H1 (cell line): Measurements from ENCODE around the gene ASTN1. TPM values are rescaled to one million over a fixed set of nuclear protein-coding genes. Genes with fewer than 3 reads are reported as not detected.

ENCODE experiments used
- CTCF ChIA-PET: fragments of 300-600 bp; sonication (Branson Sonifier 250); formaldehyde crosslinking; loops from one replicate; lab custom pipeline; 2021; ENCODE audit not compliant: partially characterized antibody; lab: Charles Lee
- POLR2A ChIA-PET: fragments of 300-600 bp; sonication (Branson Sonifier 250); formaldehyde crosslinking; loops from one replicate; lab custom pipeline; 2021; ENCODE audit warnings: inconsistent platforms; ENCODE audit not compliant: partially characterized antibody; lab: Charles Lee
- DNase-seq, 2 experiments: peaks; one replicate each; pipeline versions ENCODE4 v3.0.0 to v3.0.0-alpha.2; 2010 to 2022; ENCODE audit warnings: low spot score in 2 of 2, low read depth in 1 of 2, mixed read lengths in 1 of 2
- FAIRE-seq: peaks from 2 replicates; lab custom pipeline; 2011; peaks lifted over from hg19 to GRCh38; lab: Jason Lieb, UNC
- H2AFZ ChIP-seq: 2 replicates; pipeline ENCODE4 v1.8.1; 2012; ENCODE audit warnings: low read length, inconsistent platforms
- H2AK5ac ChIP-seq: 2 replicates; pipeline ENCODE4 v1.6.1; 2013; ENCODE audit warnings: low read depth, low read length
- H2BK120ac ChIP-seq: replicated peaks from 2 replicates; pipeline ENCODE3; 2013; ENCODE audit warnings: low read depth, low read length, inconsistent platforms
- H2BK12ac ChIP-seq: 2 replicates; pipeline ENCODE4 v1.6.1; 2013; ENCODE audit warnings: low read depth, low read length
- H2BK15ac ChIP-seq: 2 replicates; pipeline ENCODE4 v1.6.1; 2013; ENCODE audit warnings: low read length
- H2BK20ac ChIP-seq: 2 replicates; pipeline ENCODE4 v1.6.1; 2013; ENCODE audit warnings: low read length
- H2BK5ac ChIP-seq: 2 replicates; pipeline ENCODE4 v1.6.1; 2013; ENCODE audit warnings: low read depth, low read length
- H3K14ac ChIP-seq: 2 replicates; pipeline ENCODE4 v1.6.1; 2013; ENCODE audit warnings: inconsistent platforms; ENCODE audit not compliant: insufficient read length
- H3K18ac ChIP-seq: 2 replicates; pipeline ENCODE4 v1.6.1; 2013; ENCODE audit warnings: low read length; ENCODE audit errors: extremely low read depth
- H3K23ac ChIP-seq: 2 replicates; pipeline ENCODE4 v1.6.1; 2013; ENCODE audit warnings: inconsistent platforms; ENCODE audit not compliant: insufficient read length
- H3K23me2 ChIP-seq: 2 replicates; pipeline ENCODE4 v1.6.1; 2013; ENCODE audit warnings: low read depth, low read length
- H3K27ac ChIP-seq: 2 replicates; pipeline ENCODE4 v1.6.1; 2011; ENCODE audit warnings: low read depth, low read length, inconsistent platforms
- H3K27me3 ChIP-seq, 4 experiments: replicated peaks in 1 of 4; 1 replicate in 1 of 4; 2 replicates in 3 of 4; pipeline versions ENCODE4 v1.6.1 to v1.8.1; 2011 to 2013; ENCODE audit warnings: low read length in 3 of 4, mild to moderate bottlenecking in 3 of 4, inconsistent platforms in 2 of 4, mixed read lengths in 2 of 4, moderate library complexity in 1 of 4; ENCODE audit not compliant: control insufficient read depth in 3 of 4, insufficient read depth in 3 of 4; ENCODE audit errors: extremely low read depth in 1 of 4
- H3K36me3 ChIP-seq, 4 experiments: 2 replicates each; pipeline versions ENCODE4 v1.6.1 to v1.8.1; 2011 to 2013; ENCODE audit warnings: mild to moderate bottlenecking in 4 of 4, low read length in 3 of 4, moderate library complexity in 2 of 4, control low read depth in 1 of 4, inconsistent platforms in 1 of 4; ENCODE audit not compliant: insufficient read depth in 4 of 4, control insufficient read depth in 2 of 4
- H3K4ac ChIP-seq: replicated peaks from 2 replicates; pipeline ENCODE3; 2013; ENCODE audit warnings: low read length, low read depth, mixed read lengths, inconsistent platforms; ENCODE audit not compliant: insufficient read length
- H3K4me1 ChIP-seq, 4 experiments: replicated peaks in 1 of 4; 1 replicate in 1 of 4; 2 replicates in 3 of 4; pipeline versions ENCODE4 v1.6.1 to v1.8.1; 2011 to 2013; ENCODE audit warnings: low read length in 3 of 4, inconsistent platforms in 2 of 4, mixed read lengths in 1 of 4; ENCODE audit not compliant: insufficient read depth in 4 of 4, control insufficient read depth in 3 of 4
- H3K4me2 ChIP-seq, 2 experiments: 2 replicates each; pipeline versions ENCODE4 v1.6.1 to v1.8.1; 2011 to 2013; ENCODE audit warnings: low read depth in 2 of 2, low read length in 2 of 2, control low read depth in 1 of 2, inconsistent platforms in 1 of 2, mild to moderate bottlenecking in 1 of 2; ENCODE audit not compliant: insufficient read depth in 1 of 2
- H3K4me3 ChIP-seq, 4 experiments: fragments of 200-600, 300-600 bp in 1 of 4; sonication (generic), shearing (Covaris generic), sonication (Bioruptor Twin) in 1 of 4; 2 replicates each; pipeline versions ENCODE4 v1.5.1 to v1.8.1; 2011 to 2016; ENCODE audit warnings: low read length in 4 of 4, low read depth in 3 of 4, control low read depth in 2 of 4, inconsistent platforms in 2 of 4, mild to moderate bottlenecking in 2 of 4, mixed read lengths in 1 of 4, moderate library complexity in 1 of 4; ENCODE audit not compliant: insufficient read depth in 2 of 4; ENCODE audit errors: extremely low read depth in 1 of 4
- H3K56ac ChIP-seq: replicated peaks from 2 replicates; pipeline ENCODE3; 2013; ENCODE audit warnings: low read depth, mild to moderate bottlenecking, mixed read lengths, low read length, inconsistent platforms; ENCODE audit not compliant: insufficient read length
- H3K79me1 ChIP-seq: 2 replicates; pipeline ENCODE4 v1.6.1; 2013; ENCODE audit warnings: low read depth, low read length, control low read depth
- H3K79me2 ChIP-seq, 2 experiments: 2 replicates each; pipeline versions ENCODE4 v1.6.1 to v1.8.1; 2012 to 2013; ENCODE audit warnings: low read length in 2 of 2, mild to moderate bottlenecking in 2 of 2, inconsistent platforms in 1 of 2; ENCODE audit not compliant: insufficient read depth in 2 of 2, control insufficient read depth in 1 of 2
- H3K9ac ChIP-seq, 4 experiments: replicated peaks in 1 of 4; 1 replicate in 1 of 4; 2 replicates in 3 of 4; pipeline versions ENCODE4 v1.6.1 to v1.8.1; 2011 to 2013; ENCODE audit warnings: low read depth in 3 of 4, low read length in 3 of 4, control low read depth in 2 of 4, mild to moderate bottlenecking in 2 of 4, moderate library complexity in 2 of 4, inconsistent platforms in 1 of 4; ENCODE audit errors: extremely low read depth in 1 of 4
- H3K9me3 ChIP-seq, 2 experiments: 2 replicates each; pipeline versions ENCODE4 v1.6.1 to v1.8.1; 2012 to 2013; ENCODE audit warnings: mild to moderate bottlenecking in 2 of 2, moderate library complexity in 2 of 2, control low read depth in 1 of 2, inconsistent platforms in 1 of 2, low read depth in 1 of 2, low read length in 1 of 2, mixed read lengths in 1 of 2; ENCODE audit not compliant: insufficient read depth in 2 of 2
- H4K20me1 ChIP-seq, 2 experiments: replicated peaks in 1 of 2; 2 replicates each; pipeline versions ENCODE3 to v1.8.1; 2011 to 2013; ENCODE audit warnings: inconsistent platforms in 2 of 2, low read length in 2 of 2, mild to moderate bottlenecking in 1 of 2; ENCODE audit not compliant: insufficient read depth in 2 of 2, control insufficient read depth in 1 of 2
- H4K5ac ChIP-seq: 2 replicates; pipeline ENCODE4 v1.6.1; 2013; ENCODE audit warnings: low read length, low read depth, mixed read lengths, inconsistent platforms; ENCODE audit not compliant: insufficient read length
- H4K8ac ChIP-seq: 2 replicates; pipeline ENCODE4 v1.8.0; 2013; ENCODE audit warnings: mild to moderate bottlenecking, moderate library complexity, low read length, inconsistent platforms; ENCODE audit not compliant: insufficient read depth; ENCODE audit errors: extremely low read depth
- H4K91ac ChIP-seq: replicated peaks from 2 replicates; pipeline ENCODE3; 2013; ENCODE audit warnings: low read length, mixed read lengths, inconsistent platforms; ENCODE audit not compliant: insufficient read length
- ASH2L ChIP-seq: fragments of 200-600, 300-600 bp; sonication (generic); IDR thresholded peaks from one replicate; pipeline ENCODE4 v1.7.1; 2017; ENCODE audit warnings: low read length
- CEBPB ChIP-seq: IDR thresholded peaks from 2 replicates; pipeline ENCODE4 v1.6.1; 2012; ENCODE audit warnings: low read depth, low read length
- CTBP2 ChIP-seq: IDR thresholded peaks from 2 replicates; pipeline ENCODE4 v1.7.0; 2011; ENCODE audit warnings: borderline replicate concordance, mild to moderate bottlenecking, moderate library complexity, mixed read lengths, low read length; ENCODE audit not compliant: insufficient read depth, insufficient read length
- HDAC2 ChIP-seq, 2 experiments: fragments of 300-600 bp in 1 of 2; sonication (generic) in 1 of 2; IDR thresholded peaks; 2 replicates each; pipeline ENCODE4 v1.6.1; 2011 to 2012; ENCODE audit warnings: low read depth in 2 of 2, low read length in 2 of 2, mild to moderate bottlenecking in 2 of 2, moderate library complexity in 2 of 2, borderline replicate concordance in 1 of 2, inconsistent platforms in 1 of 2
- RNF2 ChIP-seq: fragments of 200-900, 300-1000 bp; sonication (generic); IDR thresholded peaks from 2 replicates; pipeline ENCODE4 v1.7.1; 2016; ENCODE audit warnings: borderline replicate concordance, low read depth, mild to moderate bottlenecking, antibody characterized with exemption, low read length; ENCODE audit not compliant: poor library complexity, severe bottlenecking; ENCODE audit errors: missing control alignments
- SP1 ChIP-seq: IDR thresholded peaks from 2 replicates; pipeline ENCODE4 v1.6.1; 2011; ENCODE audit warnings: low read depth, low read length
- SP4 ChIP-seq: IDR thresholded peaks from 2 replicates; pipeline ENCODE4 v1.6.1; 2012; ENCODE audit warnings: low read length, inconsistent platforms
- SUZ12 ChIP-seq: fragments of 200-600 bp; sonication (generic); IDR thresholded peaks from 2 replicates; pipeline ENCODE4 v1.6.1; 2012; ENCODE audit warnings: mild to moderate bottlenecking, inconsistent platforms, low read length, moderate library complexity, mixed read lengths
- WGBS, 2 experiments: shearing (Covaris generic) in 1 of 2; methylation state at CpG; one replicate each; pipeline versions ENCODE4 v1.1.6 to v1.1.7; 2013 to 2015; ENCODE audit warnings: low lambda C conversion rate in 2 of 2, mixed read lengths in 2 of 2, inconsistent platforms in 1 of 2, low coverage in 1 of 2, missing lambda C conversion rate in 1 of 2; ENCODE audit not compliant: insufficient replicate concordance in 2 of 2, insufficient coverage in 1 of 2, insufficient read length in 1 of 2; ENCODE audit errors: extremely low coverage in 1 of 2, missing lambda C conversion rate in 1 of 2; 5-methylcytosine and 5-hydroxymethylcytosine counted together
- long read RNA-seq, 2 experiments: library from RNA in 1 of 2; library from capped mRNA in 1 of 2; stranded (forward); transcript quantifications; one replicate each; pipeline ENCODE4 v2.0.0, GENCODE V29; 2021; ENCODE audit warnings: inconsistent platforms in 1 of 2
- polyA minus RNA-seq, 3 experiments: library from RNA; depleted of rRNA, polyadenylated mRNA; stranded (reverse); fragments of >200 nt; gene quantifications; 1 replicate in 2 of 3; 2 replicates in 1 of 3; pipeline ENCODE4 v1.2.3, GENCODE V29; 2011
- polyA plus RNA-seq, 7 experiments: library from polyadenylated mRNA; depleted of rRNA in 3 of 7; stranded (reverse) in 5 of 7; unstranded in 2 of 7; fragments of >200 nt in 5 of 7; fragments of 200-250 nt in 2 of 7; gene quantifications; 1 replicate in 5 of 7; 2 replicates in 1 of 7; 4 replicates in 1 of 7; pipeline versions ENCODE4 v1.2.1 to v1.2.3, GENCODE V29; 2011 to 2013; ENCODE audit warnings: missing spikeins in 2 of 7, mixed read lengths in 2 of 7
- total RNA-seq: library from RNA; stranded (reverse); fragmentation: NEBNext Ultra II Directional; extraction: Animal tissue kit (Norgen Biotek cat#: 25700); gene quantifications from 2 replicates; pipeline ENCODE4 v1.2.1, GENCODE V29; 2021

ASTN1 gene
- total RNA-seq (4.1 and 4.3 TPM in 2 replicates), polyA plus RNA-seq (2011; rRNA removed) (2.9 and 3.6 TPM in 2 replicates), polyA minus RNA-seq (2011; rRNA and poly(A)+ RNA removed) (8.7 and 10.2 TPM in 2 replicates)
- polyA plus RNA-seq (2011; cell fraction: cytosol; rRNA removed), result 2.6 TPM
- 7.2 TPM for polyA plus RNA-seq (2011; cell fraction: nucleus; rRNA removed)
- polyA plus RNA-seq (2012, experiment 1 of 2), result 2.3 to 3.5 TPM (median 2.9 TPM) in 4 replicates
- 1.3 TPM for polyA plus RNA-seq (2012, experiment 2 of 2)
- 3.6 TPM for polyA plus RNA-seq (2013, experiment 1 of 2)
- polyA plus RNA-seq (2013, experiment 2 of 2), result 2.8 TPM
- 3.3 TPM for polyA minus RNA-seq (2011; cell fraction: cytosol; rRNA and poly(A)+ RNA removed)
- polyA minus RNA-seq (2011; cell fraction: nucleus; rRNA and poly(A)+ RNA removed), result 12.3 TPM
- long read RNA-seq, experiment 1, partial matches to known transcripts, result 1 of 4 reads
- long read RNA-seq, experiment 1, other reads (novel, unspliced or antisense), result 3 of 4 reads
- long read RNA-seq, experiment 2, result 0 reads

DNA sequence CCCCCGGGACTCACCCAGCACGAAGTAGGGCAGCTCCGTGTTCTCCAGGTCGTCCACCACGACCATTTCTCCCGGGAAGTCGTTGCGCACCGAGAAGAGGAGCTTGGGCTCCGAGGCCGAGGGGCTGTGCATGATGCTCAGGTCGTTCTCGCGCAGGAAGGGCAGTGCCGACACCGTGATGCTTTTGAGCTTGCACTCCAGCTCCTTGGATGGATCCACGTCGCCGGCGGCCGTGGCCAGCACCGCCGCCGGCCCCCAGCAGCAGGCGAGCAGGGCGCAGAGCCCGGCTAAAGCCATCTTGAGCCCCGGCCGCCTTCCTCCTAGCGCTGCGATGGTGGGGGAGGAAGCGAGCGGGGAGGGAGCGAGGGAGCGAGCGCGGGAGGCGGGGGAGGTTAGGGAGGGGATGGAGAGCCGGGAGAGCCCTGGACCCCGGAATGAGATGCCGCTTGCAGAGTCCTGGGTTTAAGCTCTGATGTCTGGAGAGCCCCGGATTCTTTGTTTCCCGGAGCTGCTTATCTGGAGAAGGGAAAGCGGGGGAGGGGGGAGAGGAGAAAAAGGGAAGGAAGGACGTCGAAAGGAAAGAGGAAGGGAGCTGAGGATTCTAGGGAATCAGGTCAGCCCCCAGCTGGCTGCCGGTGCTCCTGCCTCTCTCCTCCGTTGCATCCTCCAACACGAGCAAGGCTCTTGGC, at the start of gene ASTN1:
Gene ASTN1, minus strand, starts transcription at position 333 of the 689 bp plus-strand sequence. Its CDS starts 36 bp downstream, at position 297.
- peak within 1 kb of the TSS; percentile 91 for H4K91ac ChIP-seq
- peak within 1 kb of the TSS; percentile 90 for H2AFZ ChIP-seq
- H2BK20ac ChIP-seq, result peak within 1 kb of the TSS; percentile 92
- peak within 1 kb of the TSS; percentile 89; the same call in 1 of the 2 replicates for H2BK15ac ChIP-seq
- no peak within 1 kb of the TSS for H2BK5ac ChIP-seq
- peak within 1 kb of the TSS in 3 of 4 experiments; percentile 19 to 46 (median 36); a peak in 6 of 7 replicates for H3K9ac ChIP-seq
- H3K23me2 ChIP-seq, result peaks cover 13% of the 10 kb centered on the region
- peaks cover 7 to 42% (median 34%) of the 10 kb centered on the region in 4 experiments for H3K27me3 ChIP-seq
- H2BK120ac ChIP-seq, result peak within 1 kb of the TSS; percentile 91
- FAIRE-seq (no peak), DNase-seq (peak in 1 of 2 experiments; percentile 78)
- 2% methylated on average over 29 of the region's 49 CpGs; no CpG with 5 or more reads in 1 of the 2 experiments for WGBS, 2 experiments
- POLR2A ChIA-PET, result interaction anchor here (0.6 to 1.7 kb wide), 5 partner anchors 9 to 270 kb away, joined by 3 to 6 read pairs (median 4); no protein-coding TSS in a partner anchor
- H4K5ac ChIP-seq, result no peak within 1 kb of the TSS
- no peaks in the 10 kb centered on the region for H3K79me1 ChIP-seq
- H3K36me3 ChIP-seq, result no peaks in the 10 kb centered on the region
- peak within 1 kb of the TSS; percentile 80 to 86 (median 82) for H3K4me3 ChIP-seq
- H3K4me1 ChIP-seq, result peaks cover 0 to 5% (median 4%) of the 10 kb centered on the region in 4 experiments; a peak in 4 of 7 replicates
- peak within 1 kb of the TSS; percentile 82 to 96 for H3K4me2 ChIP-seq
- peak within 1 kb of the TSS; percentile 86; the same call in 1 of the 2 replicates for H2BK12ac ChIP-seq
- no peak within 1 kb of the TSS for H3K23ac ChIP-seq
- no peak within 1 kb of the TSS for H3K4ac ChIP-seq
- CTCF ChIA-PET, result interaction anchor here (0.6 to 3.2 kb wide), 20 partner anchors 8 to 399 kb away, joined by 3 to 23 read pairs (median 4); no protein-coding TSS in a partner anchor
- no peaks in the 10 kb centered on the region for H3K79me2 ChIP-seq
- peak within 1 kb of the TSS; percentile 28 for H4K8ac ChIP-seq
- H3K56ac ChIP-seq, result peak within 1 kb of the TSS; percentile 17
- no peak within 1 kb of the TSS for H3K27ac ChIP-seq
- H3K14ac ChIP-seq, result no peak within 1 kb of the TSS
- H3K9me3 ChIP-seq, result no peaks in the 10 kb centered on the region
- H4K20me1 ChIP-seq, result no peaks in the 10 kb centered on the region
- H3K18ac ChIP-seq, result peak within 1 kb of the TSS; percentile 76; the same call in 1 of the 2 replicates
- no peak within 1 kb of the TSS for H2AK5ac ChIP-seq
- no peak for TF ChIP-seq CEBPB
- peak; percentile 99 for TF ChIP-seq ASH2L
- TF ChIP-seq HDAC2 (IDR thresholded peaks at IDR 0.05; ENCODE audit: borderline replicate concordance in 1 of 2, low read depth in 2 of 2, low read length in 2 of 2), result peak in 1 of 2 experiments; percentile 86; a peak in 1 of 4 replicates
- peak; percentile 51; the same call in 1 of the 2 replicates for TF ChIP-seq SUZ12
- no peak for TF ChIP-seq SP4
- peak; percentile 33 for TF ChIP-seq CTBP2
- peak; percentile 69 for TF ChIP-seq RNF2
- TF ChIP-seq SP1, result 0 out of 2 replicates have a peak, but pooled peaks have one; percentile 38
